Activated T-cell treated with anti-CD3 and anti-CD28 coated beads, Interleukin-2, amount 50 U/mL, for 24 hours (primary cell): ENCODE data around the gene KLK1.

Experiments used
- DNase-seq: peaks from one replicate; pipeline ENCODE4 v3.0.0-alpha.2; 2020
- H3K27ac Mint-ChIP-seq: 2 replicates; pipeline ENCODE4 v1.8.0; 2020; ENCODE audit warnings: mild to moderate bottlenecking, mixed read lengths
- H3K27me3 Mint-ChIP-seq: 2 replicates; pipeline ENCODE4 v1.8.0; 2020; ENCODE audit warnings: mixed read lengths
- H3K36me3 Mint-ChIP-seq: 2 replicates; pipeline ENCODE4 v1.8.0; 2020; ENCODE audit warnings: low read depth, mixed read lengths
- H3K4me1 Mint-ChIP-seq: 2 replicates; pipeline ENCODE4 v1.8.0; 2020; ENCODE audit warnings: low read depth, mixed read lengths
- H3K4me3 Mint-ChIP-seq: 2 replicates; pipeline ENCODE4 v1.8.0; 2020; ENCODE audit warnings: mild to moderate bottlenecking, moderate library complexity, mixed read lengths
- H3K9me3 Mint-ChIP-seq: 2 replicates; pipeline ENCODE4 v1.8.0; 2020; ENCODE audit warnings: mixed read lengths

The KLK1 gene

GRCh38 chr19:50830266-50831025, 6.9 kb upstream of the KLK1 start:
- no peaks in the 10 kb centered on the region for H3K36me3 Mint-ChIP-seq
- peaks cover 70% of the 10 kb centered on the region for H3K27me3 Mint-ChIP-seq
- peaks cover 5% of the 10 kb centered on the region for H3K4me1 Mint-ChIP-seq
- no peak for DNase-seq
- H3K9me3 Mint-ChIP-seq: no peaks in the 10 kb centered on the region
- H3K4me3 Mint-ChIP-seq: no peak overlapping the region
- H3K27ac Mint-ChIP-seq: no peak overlapping the region

- no peak overlapping the region for H3K27ac Mint-ChIP-seq
- H3K4me1 Mint-ChIP-seq: no peaks in the 10 kb centered on the region
- H3K36me3 Mint-ChIP-seq: no peaks in the 10 kb centered on the region
- no peak for DNase-seq
- no peaks in the 10 kb centered on the region for H3K9me3 Mint-ChIP-seq
- no peak overlapping the region for H3K4me3 Mint-ChIP-seq
- H3K27me3 Mint-ChIP-seq: peaks cover 67% of the 10 kb centered on the region
These were observed 6.2 kb upstream of the KLK1 start for GRCh38 chr19:50829801-50830200.

- Mint-ChIP-seq H3K9me3 (no peaks in the 10 kb centered on the region), H3K4me3 (no peak overlapping the region), H3K27ac (no peak overlapping the region), H3K4me1 (no peaks in the 10 kb centered on the region), H3K27me3 (peaks cover 69% of the 10 kb centered on the region), H3K36me3 (no peaks in the 10 kb centered on the region)
- DNase-seq: no peak
These were observed 3.9 kb upstream of the KLK1 start for GRCh38 chr19:50827476-50827875.

- H3K27me3 Mint-ChIP-seq: peaks cover 71% of the 10 kb centered on the region
- H3K4me1 Mint-ChIP-seq: no peaks in the 10 kb centered on the region
- no peak overlapping the region for H3K27ac Mint-ChIP-seq
- no peaks in the 10 kb centered on the region for H3K36me3 Mint-ChIP-seq
- H3K9me3 Mint-ChIP-seq: no peaks in the 10 kb centered on the region
- H3K4me3 Mint-ChIP-seq: no peak overlapping the region
- DNase-seq: no peak
These were observed 3.1 kb upstream of the KLK1 start for GRCh38 chr19:50826492-50827240.

- no peak overlapping the region for H3K27ac Mint-ChIP-seq
- peaks cover 82% of the 10 kb centered on the region for H3K27me3 Mint-ChIP-seq
- H3K36me3 Mint-ChIP-seq: no peaks in the 10 kb centered on the region
- no peak for DNase-seq
- H3K4me3 Mint-ChIP-seq: no peak overlapping the region
- peaks cover 28% of the 10 kb centered on the region for H3K4me1 Mint-ChIP-seq
- no peaks in the 10 kb centered on the region for H3K9me3 Mint-ChIP-seq
These were observed 852 bp downstream of the KLK1 start for GRCh38 chr19:50822661-50823208.

- Mint-ChIP-seq H3K27ac (no peak overlapping the region), H3K36me3 (no peaks in the 10 kb centered on the region)
These were observed 2.0 kb downstream of the KLK1 start for GRCh38 chr19:50821622-50822021.

GRCh38 chr19:50821248-50821612, 2.4 kb downstream of the KLK1 start:
- Mint-ChIP-seq H3K36me3 (no peaks in the 10 kb centered on the region), H3K4me3 (no peak overlapping the region), H3K4me1 (peaks cover 41% of the 10 kb centered on the region), H3K27me3 (peaks cover 82% of the 10 kb centered on the region), H3K9me3 (no peaks in the 10 kb centered on the region), H3K27ac (no peak overlapping the region)
- no peak for DNase-seq

More at GRCh38 chr19:50821622-50822021, 2.0 kb downstream of the KLK1 start:
- Mint-ChIP-seq H3K9me3 (no peaks in the 10 kb centered on the region), H3K27me3 (peaks cover 81% of the 10 kb centered on the region), H3K4me1 (peaks cover 38% of the 10 kb centered on the region), H3K4me3 (no peak overlapping the region)
- no peak for DNase-seq

- H3K36me3 Mint-ChIP-seq: no peaks in the 10 kb centered on the region
- H3K27me3 Mint-ChIP-seq: peaks cover 83% of the 10 kb centered on the region
- DNase-seq: no peak
- peak overlapping the region; percentile 27 for H3K27ac Mint-ChIP-seq
- H3K4me1 Mint-ChIP-seq: peaks cover 45% of the 10 kb centered on the region
- H3K4me3 Mint-ChIP-seq: peak overlapping the region; percentile 47
- H3K9me3 Mint-ChIP-seq: no peaks in the 10 kb centered on the region
These were observed 2.9 kb downstream of the KLK1 start for GRCh38 chr19:50820549-50821247.

GRCh38 chr19:50820086-50820485, 3.5 kb downstream of the KLK1 start:
- H3K4me1 Mint-ChIP-seq: peaks cover 45% of the 10 kb centered on the region
- no peaks in the 10 kb centered on the region for H3K36me3 Mint-ChIP-seq
- no peak overlapping the region for H3K27ac Mint-ChIP-seq
- H3K27me3 Mint-ChIP-seq: peaks cover 87% of the 10 kb centered on the region
- H3K4me3 Mint-ChIP-seq: no peak overlapping the region
- no peak for DNase-seq
- H3K9me3 Mint-ChIP-seq: no peaks in the 10 kb centered on the region

GRCh38 chr19:50819636-50820035, 4.0 kb downstream of the KLK1 start:
- Mint-ChIP-seq H3K36me3 (no peaks in the 10 kb centered on the region), H3K27ac (no peak overlapping the region), H3K4me3 (no peak overlapping the region), H3K9me3 (no peaks in the 10 kb centered on the region), H3K4me1 (peaks cover 45% of the 10 kb centered on the region), H3K27me3 (peaks cover 90% of the 10 kb centered on the region)
- DNase-seq: no peak

GRCh38 chr19:50818859-50819472, 4.6 kb downstream of the KLK1 start:
- Mint-ChIP-seq H3K27me3 (peaks cover 88% of the 10 kb centered on the region), H3K9me3 (no peaks in the 10 kb centered on the region), H3K27ac (no peak overlapping the region)

GRCh38 chr19:50817941-50818858, 5.4 kb downstream of the KLK1 start:
- DNase-seq: peak; percentile 71
- Mint-ChIP-seq H3K4me1 (peaks cover 45% of the 10 kb centered on the region), H3K4me3 (peak overlapping the region; percentile 66), H3K36me3 (no peaks in the 10 kb centered on the region), H3K9me3 (no peaks in the 10 kb centered on the region), H3K27ac (no peak overlapping the region), H3K27me3 (peaks cover 81% of the 10 kb centered on the region)

More at GRCh38 chr19:50818859-50819472, 4.6 kb downstream of the KLK1 start:
- Mint-ChIP-seq H3K4me1 (peaks cover 45% of the 10 kb centered on the region), H3K36me3 (no peaks in the 10 kb centered on the region), H3K4me3 (peak overlapping the region; percentile 66)
- DNase-seq: no peak

GRCh38 chr19:50815439-50815838, 8.1 kb downstream of the KLK1 start:
- no peak for DNase-seq
- Mint-ChIP-seq H3K4me3 (no peak overlapping the region), H3K9me3 (no peaks in the 10 kb centered on the region), H3K36me3 (no peaks in the 10 kb centered on the region), H3K27me3 (peaks cover 60% of the 10 kb centered on the region), H3K4me1 (peaks cover 38% of the 10 kb centered on the region), H3K27ac (no peak overlapping the region)
